Effector CD8-positive, alpha-beta T cell (primary cell): Measurements from ENCODE around the gene TTC33.

Source experiments
- DNase-seq: peaks from one replicate; lab custom pipeline; 2025; lab: John Stamatoyannopoulos, UW

The TTC33 gene

GRCh38 chr5:40521108-40521785, 234.5 kb downstream of the TTC33 start:
- no peak for DNase-seq

- DNase-seq: no peak
Observed at GRCh38 chr5:40518485-40518917, 237.3 kb downstream of the TTC33 start.

- no peak for DNase-seq
Observed at GRCh38 chr5:40515476-40515875, 240.3 kb downstream of the TTC33 start.

- no peak for DNase-seq
Observed at GRCh38 chr5:40514976-40515375, 240.8 kb downstream of the TTC33 start.

GRCh38 chr5:40511801-40512200, 244.0 kb downstream of the TTC33 start:
- DNase-seq: no peak

- DNase-seq: no peak
Observed at GRCh38 chr5:40507095-40507494, 248.7 kb downstream of the TTC33 start.

GRCh38 chr5:40505031-40505430, 250.7 kb downstream of the TTC33 start:
- DNase-seq: no peak

- DNase-seq: no peak
Observed at GRCh38 chr5:40503439-40503838, 252.3 kb downstream of the TTC33 start.

GRCh38 chr5:40502736-40503135, 253.0 kb downstream of the TTC33 start:
- no peak for DNase-seq

- no peak for DNase-seq
Observed at GRCh38 chr5:40501711-40502444, 253.9 kb downstream of the TTC33 start.

- DNase-seq: no peak
Observed at GRCh38 chr5:40499518-40500273, 256.1 kb downstream of the TTC33 start.

- no peak for DNase-seq
Observed at GRCh38 chr5:40499007-40499406, 256.8 kb downstream of the TTC33 start.

- DNase-seq: no peak
Observed at GRCh38 chr5:40497573-40497972, 258.2 kb downstream of the TTC33 start.

GRCh38 chr5:40495237-40495635, 260.5 kb downstream of the TTC33 start:
- no peak for DNase-seq

GRCh38 chr5:40494631-40495236, 261.0 kb downstream of the TTC33 start:
- DNase-seq: no peak

- no peak for DNase-seq
Observed at GRCh38 chr5:40492056-40492455, 263.7 kb downstream of the TTC33 start.

GRCh38 chr5:40491644-40492043, 264.1 kb downstream of the TTC33 start:
- no peak for DNase-seq

- no peak for DNase-seq
Observed at GRCh38 chr5:40490464-40491111, 265.2 kb downstream of the TTC33 start.

- DNase-seq: no peak
Observed at GRCh38 chr5:40489421-40489820, 266.3 kb downstream of the TTC33 start.

- DNase-seq: peak; percentile 5
Observed at GRCh38 chr5:40486437-40487275, 269.1 kb downstream of the TTC33 start.
